ENCODE measurements around the gene NDFIP1.

Gene NDFIP1

DNA sequence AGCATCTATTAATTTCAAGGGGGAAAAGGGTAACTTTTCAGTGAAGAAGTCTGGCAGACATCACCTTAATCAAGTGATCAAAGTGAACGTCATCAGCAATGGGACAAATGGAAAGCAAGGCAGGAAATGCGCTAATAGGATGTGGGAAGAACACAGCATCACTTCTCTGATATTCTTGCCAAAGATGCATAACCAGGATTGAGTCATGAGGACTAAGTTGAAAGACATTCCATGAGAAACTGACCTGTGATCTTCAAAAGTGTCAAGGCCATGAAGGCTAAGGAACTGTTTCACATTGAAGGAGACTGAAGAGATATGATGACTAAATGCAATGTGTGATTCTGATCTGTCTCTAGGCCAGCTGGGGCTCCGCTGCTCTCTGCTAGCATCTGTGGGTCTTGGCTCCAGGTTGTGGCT, 92.9 kb downstream of the NDFIP1 start:
- TF ChIP-seq, protein P1, sequence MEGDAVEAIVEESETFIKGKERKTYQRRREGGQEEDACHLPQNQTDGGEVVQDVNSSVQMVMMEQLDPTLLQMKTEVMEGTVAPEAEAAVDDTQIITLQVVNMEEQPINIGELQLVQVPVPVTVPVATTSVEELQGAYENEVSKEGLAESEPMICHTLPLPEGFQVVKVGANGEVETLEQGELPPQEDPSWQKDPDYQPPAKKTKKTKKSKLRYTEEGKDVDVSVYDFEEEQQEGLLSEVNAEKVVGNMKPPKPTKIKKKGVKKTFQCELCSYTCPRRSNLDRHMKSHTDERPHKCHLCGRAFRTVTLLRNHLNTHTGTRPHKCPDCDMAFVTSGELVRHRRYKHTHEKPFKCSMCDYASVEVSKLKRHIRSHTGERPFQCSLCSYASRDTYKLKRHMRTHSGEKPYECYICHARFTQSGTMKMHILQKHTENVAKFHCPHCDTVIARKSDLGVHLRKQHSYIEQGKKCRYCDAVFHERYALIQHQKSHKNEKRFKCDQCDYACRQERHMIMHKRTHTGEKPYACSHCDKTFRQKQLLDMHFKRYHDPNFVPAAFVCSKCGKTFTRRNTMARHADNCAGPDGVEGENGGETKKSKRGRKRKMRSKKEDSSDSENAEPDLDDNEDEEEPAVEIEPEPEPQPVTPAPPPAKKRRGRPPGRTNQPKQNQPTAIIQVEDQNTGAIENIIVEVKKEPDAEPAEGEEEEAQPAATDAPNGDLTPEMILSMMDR (IDR thresholded peaks at IDR 0.05; ENCODE audit: extremely low read depth, missing control alignments) = no peak

GRCh38 chr5:142202282-142202681, 93.7 kb downstream of the NDFIP1 start:
- no peak for DNase-seq (ENCODE audit: low spot score)
- TF ChIP-seq, protein P1 (IDR thresholded peaks at IDR 0.05; ENCODE audit: extremely low read depth, missing control alignments) = no peak

More for the DNA sequence above, 92.9 kb downstream of the NDFIP1 start:
- DNase-seq (ENCODE audit: low spot score) = no peak
